Stimulated activated CD4-positive, alpha-beta T cell treated with anti-CD3 and anti-CD28 coated beads, Interleukin-12 subunit alpha, Interleukin-12 subunit beta, amount 100 ng/mL, for 4 hours (primary cell): ENCODE results near the gene SERINC2.
"Not testable (repeated sequence)": the region's sequence is repeated elsewhere in the genome, so short reads cannot be mapped to it uniquely, and the experiment has no call there.

Experiments used
- DNase-seq: peaks from one replicate; pipeline ENCODE4 v3.0.0-alpha.2; 2020

The SERINC2 gene

DNA sequence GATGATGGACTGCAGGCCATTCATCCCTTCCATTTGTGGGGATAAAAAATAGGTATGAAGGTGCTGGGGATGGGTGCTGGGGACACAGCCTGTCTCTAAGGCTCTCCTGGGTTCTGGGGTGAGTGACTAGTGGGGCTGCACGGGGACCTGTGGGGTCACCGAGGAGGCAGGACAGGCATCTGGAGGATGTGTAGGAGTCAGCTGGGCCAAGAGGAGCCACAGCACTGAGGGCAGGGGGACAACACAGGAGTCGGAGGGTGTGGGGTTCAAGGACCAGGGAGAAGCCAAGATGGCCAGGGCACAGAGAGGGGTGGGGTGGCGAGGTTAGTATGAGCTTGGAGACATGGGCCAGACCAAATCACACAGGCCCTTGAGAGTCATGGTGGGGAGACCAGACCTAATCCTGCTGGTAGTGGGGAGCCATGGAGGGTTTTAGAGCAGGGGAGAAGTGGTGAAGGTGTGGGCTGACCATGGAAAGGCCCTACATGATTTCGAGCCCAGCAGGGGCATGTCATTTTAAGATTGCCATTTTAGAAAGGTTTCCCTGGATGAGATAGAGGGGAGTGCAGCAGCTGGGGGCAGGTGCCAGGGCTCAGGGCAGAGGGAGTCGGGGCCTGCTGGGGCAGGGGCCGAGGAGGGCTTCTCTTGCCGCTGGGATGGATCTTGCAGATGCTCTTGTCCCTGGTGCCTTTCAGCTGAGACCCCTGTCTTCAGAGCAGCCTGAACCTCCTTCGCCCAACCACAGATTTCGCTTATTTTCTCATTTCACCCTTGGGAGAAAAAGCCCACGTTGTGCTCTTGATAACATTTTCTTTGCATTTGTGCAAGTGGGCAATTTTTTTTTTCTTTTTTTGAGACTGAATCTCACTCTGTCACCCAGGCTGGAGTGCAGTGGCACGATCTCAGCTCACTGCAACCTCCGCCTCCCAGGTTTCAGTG, 22.7 kb downstream of the SERINC2 start:
- DNase-seq = no peak

DNA sequence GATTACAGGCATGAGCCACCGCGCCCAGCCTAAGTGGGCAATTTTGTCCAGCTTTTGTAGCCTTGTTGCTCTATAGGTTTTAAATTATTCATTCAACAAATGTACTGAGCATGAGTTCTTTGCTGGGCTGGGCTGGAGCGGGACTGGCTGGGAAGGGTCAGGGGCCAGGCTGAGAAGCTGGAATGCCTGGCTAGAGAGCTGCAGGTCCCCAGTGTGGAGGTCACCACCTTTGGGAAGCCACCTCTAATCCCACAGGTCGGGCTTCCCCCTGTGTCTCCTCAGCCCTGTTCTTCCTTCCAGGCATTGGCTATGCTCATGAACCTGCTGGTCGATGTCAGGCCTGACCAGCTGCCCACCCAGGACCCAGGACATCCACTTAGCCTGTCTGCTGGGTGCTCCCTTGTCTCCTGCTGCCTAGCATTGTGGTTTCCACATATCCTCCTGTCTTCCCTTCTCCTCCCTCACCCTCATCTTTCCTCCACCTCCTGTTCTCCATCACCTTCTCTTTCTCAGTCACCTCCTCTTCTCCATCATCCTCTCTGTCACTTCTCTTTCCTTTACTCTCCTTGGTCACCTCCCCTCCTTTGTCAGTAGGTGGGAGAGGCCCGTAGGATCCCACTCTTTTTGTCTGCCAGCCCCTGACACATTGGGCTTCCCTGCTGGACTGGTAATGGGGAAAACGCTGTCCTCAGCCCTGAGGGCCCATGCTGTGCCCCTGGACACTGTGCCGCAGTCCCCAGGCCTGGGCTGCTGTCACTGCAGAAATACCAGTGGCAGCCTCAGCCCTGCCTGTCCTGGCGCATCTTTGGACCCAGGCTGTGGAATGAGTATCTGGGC, 23.8 kb downstream of the SERINC2 start:
- no peak for DNase-seq

DNA sequence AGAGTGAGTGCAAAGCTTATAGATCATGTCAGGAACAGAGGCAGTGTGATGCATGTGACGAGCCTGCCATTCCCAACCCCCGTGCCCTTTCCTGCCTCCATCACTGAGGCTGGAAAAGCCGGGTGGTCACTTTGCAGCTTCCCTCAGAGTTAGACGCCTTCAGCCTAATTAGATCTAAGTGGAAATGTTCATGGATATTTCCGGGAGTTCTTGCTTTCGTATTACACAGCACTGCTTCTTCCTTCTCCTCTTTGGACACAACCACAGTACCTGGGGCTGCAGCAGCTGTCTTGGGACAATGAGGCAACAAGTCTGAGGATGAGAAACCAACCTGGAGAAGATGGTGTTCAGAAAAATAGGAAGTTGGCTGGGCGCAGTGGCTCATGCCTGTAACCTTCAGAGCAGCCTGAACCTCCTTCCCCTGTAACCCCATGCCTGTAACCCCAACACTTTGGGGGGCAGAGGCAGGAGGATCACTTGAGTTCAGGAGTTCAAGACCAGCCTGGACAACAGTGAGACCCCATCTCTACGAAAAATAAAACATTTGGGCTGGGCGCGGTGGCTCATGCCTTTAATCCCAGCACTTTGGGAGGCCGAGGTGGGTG, 24.5 kb downstream of the SERINC2 start:
- DNase-seq = no peak

DNA sequence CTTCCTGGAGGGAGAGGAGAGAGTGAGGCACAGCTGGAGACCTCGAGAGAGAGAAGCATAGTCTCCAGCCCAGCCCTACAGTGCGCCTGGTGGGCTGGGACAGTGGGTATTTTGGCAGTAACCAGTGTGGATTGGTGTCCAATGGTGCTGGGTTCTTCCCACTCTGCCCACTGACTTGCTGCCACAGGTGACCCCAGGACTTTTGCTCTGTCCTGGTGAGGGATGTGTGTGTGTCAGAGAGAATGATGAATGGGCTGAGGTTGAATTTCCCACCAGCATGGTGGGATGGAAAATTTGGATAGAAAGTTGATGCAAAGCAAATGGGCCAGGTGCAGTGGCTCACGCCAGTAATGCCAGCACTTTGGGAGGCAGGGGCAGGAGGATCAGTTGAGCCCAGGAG, 26.3 kb downstream of the SERINC2 start:
- DNase-seq = no peak

DNA sequence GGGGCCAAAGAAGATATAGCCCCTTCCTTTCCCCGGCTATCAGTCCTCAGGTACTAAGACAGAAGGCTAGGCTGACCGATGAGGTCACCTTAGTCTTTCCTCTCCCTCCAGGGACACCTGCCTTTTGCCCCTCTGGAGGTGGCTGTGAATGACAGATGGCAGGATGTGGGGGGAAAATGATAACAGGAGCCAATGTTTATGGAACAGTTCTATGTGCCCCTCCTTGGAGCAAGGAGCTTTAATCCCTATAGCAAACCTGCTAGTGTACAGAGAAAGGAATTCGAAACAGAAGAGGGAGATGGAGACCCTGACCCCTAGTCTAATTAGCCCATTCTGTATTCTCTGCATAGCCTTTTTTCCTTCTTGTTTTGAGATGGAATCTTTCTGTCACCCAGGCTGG, 28.1 kb downstream of the SERINC2 start:
- DNase-seq = no peak

DNA sequence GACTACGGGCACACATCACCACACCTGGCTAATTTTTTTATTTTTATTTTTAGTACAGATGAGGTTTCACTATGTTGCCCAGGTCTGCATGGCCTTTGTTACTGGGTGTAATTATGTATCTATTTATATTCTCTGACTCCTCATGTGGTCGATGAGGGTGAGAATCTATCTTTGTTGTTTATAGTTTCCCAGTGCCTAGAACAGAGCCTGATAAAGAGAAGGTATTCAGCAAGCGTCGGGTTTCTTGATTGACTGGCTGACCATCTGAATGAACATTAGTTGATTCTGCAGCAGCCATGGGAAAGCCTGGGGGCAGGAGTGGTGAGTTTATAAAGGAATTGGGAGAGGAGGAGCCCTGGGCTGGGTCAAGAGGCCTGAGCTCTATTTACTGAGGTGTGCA, 28.5 kb downstream of the SERINC2 start:
- no peak for DNase-seq

DNA sequence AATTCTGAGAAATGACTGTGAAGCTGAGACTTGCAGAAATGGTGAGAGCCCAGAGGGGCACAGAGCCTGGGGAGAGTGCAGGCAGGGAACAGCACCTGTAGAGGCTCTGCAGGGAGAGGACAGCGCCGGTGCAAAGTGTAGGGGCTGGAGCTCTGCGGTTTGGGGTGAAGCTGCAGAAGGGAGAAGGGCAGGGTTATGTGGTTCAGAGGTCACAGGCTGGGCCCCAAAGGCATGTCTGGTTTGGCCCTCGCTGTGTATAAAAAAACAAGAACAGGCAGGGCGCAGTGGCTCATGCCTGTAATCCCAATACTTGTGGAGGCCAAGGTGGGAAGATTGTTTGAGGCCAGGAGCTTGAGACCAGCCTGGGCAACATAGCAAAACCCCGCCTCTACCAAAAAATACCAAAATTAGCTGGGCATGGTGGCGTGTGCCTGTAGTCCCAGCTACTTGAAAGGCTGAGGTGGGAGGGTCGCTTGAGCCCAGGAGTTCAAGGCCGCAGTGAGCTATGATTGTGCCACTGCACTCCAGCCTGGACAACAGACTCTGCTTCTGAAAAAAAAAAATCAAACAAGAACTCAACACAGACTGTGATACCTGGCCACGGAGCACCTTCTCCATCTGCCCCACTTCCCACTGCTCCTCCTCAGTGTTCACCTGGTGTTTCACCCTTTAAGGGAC, 29.1 kb downstream of the SERINC2 start:
- DNase-seq = no peak

DNA sequence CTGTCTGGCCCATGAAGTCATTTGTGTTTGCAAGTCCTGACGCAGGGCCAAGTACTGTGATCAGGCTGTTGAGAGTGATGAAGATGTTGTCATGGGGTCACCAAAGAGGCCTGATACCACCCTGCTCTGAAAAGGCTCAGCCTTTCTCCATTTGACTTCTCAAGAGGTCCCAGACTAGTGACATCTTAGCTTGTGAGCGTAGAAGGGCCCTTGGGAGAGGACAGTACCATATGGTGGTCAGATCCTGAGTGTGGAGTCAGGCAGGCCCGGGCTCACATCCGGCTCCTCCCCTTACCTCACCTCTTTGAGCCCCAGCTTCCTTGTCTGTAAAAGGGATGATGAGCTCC, 29.6 kb downstream of the SERINC2 start:
- DNase-seq = no peak

DNA sequence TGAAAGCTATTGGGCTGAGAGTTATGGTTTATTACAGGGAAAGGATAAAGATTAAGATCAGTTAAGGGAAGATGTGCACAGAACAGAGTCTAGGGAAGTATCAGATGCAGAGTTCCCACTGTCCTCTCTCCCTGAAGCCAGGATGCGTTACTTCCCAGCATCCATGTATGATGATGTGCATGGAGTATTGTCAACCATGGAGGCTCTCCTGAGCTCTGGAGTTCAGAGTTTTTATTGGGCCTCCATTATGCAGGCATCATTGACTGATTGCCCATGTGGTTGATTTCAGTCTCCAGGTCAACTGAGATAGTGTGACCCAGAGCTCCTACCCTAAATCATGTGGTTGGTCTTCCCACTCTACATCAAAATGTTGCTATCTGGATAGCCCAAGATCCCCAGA, 30.7 kb downstream of the SERINC2 start:
- DNase-seq = no peak

DNA sequence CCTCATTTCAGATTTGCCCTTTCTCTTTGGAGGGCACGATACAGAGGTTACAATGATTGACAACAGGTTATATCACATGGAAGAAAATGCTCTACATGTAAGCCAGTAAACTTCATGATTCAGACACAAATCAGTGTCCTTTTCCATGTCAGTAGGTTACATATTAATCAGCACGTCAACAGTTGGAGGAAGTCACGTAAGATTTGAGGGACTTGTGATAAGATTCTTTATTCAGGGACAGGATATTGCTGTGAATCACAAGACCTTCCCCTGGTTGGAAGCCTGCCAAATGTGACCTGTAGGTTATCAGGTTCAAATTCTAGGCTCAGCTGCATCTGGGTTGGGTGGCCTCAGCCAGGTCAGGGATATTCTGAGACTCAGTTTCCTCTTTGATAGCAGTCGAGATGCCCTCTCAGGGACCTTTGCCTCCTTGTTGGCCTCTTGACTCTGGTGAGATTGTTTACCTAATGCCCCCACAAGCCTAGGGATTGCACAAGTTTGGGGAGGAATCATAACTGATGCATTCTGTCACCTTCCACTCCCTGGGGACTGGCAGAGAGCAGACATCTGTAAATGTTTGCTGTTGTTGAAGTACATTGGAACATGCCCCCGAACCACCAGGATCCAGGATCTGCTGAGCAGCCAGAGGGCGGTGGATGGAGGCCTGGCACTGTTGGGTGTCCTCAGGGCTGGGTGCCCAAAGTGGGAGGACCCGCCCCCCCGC, 31.9 kb downstream of the SERINC2 start:
- DNase-seq = no peak

DNA sequence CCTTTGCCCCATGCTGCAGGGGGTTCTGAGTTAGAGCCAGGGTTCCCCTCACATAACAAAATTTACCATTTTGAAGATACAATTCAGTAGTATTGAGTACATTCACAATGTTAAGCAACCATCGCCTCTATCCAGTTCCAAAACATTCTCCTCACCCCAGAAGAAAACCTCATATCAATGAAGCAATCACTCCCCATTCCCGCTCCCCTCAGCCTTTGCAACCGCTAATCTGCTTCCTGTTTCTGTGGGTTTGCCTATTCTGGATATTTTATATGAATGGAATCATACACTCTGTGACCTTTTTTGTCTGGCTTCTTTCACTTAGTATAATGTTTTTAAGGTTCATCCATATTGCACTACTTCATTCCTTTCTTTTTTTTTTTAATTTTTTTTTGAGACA, 32.9 kb downstream of the SERINC2 start:
- no peak for DNase-seq

DNA sequence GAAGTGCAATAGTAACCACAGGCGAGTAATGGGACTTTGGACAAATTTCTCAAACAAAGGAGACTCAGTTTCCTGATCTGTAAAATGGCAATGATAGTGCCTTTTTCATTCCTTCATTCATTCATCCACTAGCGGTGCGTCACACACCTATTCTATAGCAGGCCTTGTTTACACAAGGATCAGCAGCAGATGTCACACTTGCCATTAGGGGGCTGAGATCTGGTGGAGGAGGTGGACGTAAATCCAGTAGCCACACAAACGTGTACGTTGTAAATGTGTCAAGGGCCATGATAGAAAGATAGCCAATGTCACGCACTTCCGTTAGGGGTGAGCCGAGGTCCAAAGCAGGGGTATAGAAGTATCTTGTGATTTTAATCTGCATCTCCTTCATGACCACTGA, 34.2 kb downstream of the SERINC2 start:
- DNase-seq = no peak

DNA sequence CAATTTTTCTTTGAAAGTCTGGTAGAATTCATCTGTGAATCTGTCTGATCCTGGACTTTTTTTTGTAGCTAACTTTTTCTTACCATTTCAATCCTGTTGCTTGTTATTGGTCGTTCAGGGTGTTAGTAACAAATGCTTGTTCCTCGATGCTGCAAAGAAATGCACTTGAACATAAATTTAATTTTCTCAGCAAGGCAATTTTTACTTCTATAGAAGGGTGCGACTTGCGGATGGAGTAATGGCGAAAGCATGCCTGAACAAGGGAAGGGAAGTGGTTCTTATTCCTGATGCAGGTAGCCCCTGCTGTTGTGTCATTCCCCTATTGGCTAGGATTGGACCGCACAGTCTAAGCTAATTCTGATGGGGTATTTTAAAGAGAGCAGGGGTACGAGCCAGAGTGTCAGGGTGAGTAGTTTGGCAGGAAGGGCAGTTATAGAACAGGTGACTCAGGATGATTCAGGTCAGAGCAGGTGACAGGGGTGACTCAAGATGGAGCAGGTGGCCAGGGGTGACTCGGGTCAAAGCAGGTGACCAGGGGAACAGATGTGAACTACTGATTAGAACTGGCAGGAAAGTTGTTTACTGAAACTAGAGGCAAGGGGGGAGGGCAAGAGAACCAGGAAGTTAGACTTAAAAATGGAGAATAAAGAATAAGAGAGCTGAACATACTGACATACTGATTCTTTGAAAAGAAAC, 40.5 kb downstream of the SERINC2 start:
- DNase-seq = no peak

DNA sequence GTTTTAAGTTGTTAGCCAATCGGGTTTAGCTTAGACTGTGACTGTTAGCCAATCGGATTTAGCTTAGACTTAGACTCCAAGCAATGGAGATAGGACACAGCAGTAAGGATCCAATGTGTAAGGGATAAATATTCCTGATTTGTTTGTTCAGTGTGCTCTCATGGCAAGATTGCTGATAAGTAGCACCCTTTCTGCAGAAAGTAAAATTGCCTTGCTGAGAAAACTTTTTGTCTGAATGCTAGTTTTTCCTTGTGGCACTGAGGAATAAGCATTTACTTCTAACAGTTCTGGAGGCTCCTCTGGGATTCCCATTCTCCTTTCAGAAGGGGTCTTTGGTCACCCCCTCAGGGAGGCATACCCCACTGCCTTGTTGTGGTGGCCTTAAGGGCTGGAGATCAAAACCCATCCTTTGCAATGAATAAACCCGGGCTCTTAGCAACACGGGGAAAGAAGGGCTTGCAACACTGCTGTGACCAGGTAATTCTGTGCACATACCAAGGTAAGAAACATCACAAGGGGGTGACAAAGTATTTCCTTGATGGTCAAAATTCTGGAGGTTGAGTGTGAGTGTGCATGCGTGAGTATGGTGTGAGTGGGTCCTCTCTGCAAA, 45.4 kb downstream of the SERINC2 start:
- DNase-seq = no peak

DNA sequence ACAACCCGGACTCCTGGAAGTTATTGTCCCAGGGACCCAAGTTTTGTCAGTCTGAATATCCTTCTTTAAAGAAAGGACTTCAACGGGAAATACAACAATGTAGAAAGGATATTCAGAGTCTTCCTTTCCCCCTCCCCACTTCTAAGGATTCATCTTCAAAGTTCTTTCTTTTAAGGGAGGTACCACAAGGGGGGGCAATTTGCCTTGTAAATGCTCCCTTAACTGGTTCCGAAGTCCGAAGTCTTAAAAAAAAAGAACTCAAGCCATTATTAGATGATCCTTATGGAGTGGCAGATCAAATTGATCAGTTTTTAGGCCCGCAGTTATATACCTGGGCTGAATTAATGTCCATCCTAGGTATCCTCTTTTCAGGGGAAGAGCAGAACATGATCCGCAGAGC, 47.0 kb downstream of the SERINC2 start:
- no peak for DNase-seq

DNA sequence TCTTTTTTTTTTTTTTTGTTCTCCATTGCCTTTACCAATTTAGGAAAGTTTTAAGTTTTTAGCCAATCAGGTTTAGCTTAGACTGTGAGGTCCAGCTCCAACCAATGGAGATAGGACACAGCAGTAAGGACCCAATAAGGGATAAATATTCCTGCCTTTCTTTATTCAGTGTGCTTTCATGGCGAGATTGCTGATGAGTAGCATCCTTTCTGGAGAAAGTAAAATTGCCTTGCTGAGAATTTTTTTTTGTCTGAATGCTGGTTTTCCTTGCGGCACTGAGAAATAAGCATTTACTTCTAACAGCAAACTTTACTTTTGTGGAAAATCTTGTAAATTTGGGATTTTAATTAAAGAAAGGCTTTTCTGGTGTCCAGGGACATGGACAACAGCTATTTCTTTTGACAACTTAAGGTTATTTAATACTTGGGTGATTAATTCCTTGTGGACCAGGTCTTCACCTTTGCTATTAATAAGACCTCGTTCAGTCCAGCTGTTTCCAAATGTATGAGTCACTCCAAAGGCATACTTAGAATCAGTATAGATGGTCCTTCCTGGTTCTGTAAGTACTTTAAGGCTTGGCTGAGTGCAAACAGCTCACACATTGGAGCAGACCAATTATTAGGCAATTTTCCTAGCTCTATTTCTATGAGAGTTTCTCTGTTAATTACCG, 54.1 kb downstream of the SERINC2 start:
- no peak for DNase-seq

DNA sequence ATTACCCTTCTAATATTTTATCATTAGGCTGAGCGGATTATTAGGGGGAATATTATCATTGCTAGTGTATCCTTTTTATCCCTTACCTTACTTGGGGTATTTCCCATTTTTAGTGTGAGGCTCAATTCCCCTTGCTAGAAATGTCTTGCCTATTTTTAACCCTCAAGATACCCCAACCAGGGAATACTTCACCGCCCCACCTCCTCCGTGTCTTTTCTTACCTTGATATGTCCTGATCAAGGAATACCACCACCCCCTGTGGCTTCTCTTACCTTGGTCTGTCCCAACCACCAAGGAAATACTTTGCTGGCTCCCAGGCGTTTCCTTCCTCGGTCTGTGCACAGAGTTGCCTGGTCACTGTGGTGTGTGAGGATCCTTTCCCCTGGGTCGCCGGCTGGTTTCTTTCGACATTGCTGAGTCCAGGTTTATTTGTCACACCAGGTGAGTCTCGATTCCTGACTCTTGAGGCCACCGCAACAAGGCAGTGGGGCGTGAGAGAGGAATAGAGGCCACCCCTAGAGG, 57.8 kb downstream of the SERINC2 start:
- no peak for DNase-seq

DNA sequence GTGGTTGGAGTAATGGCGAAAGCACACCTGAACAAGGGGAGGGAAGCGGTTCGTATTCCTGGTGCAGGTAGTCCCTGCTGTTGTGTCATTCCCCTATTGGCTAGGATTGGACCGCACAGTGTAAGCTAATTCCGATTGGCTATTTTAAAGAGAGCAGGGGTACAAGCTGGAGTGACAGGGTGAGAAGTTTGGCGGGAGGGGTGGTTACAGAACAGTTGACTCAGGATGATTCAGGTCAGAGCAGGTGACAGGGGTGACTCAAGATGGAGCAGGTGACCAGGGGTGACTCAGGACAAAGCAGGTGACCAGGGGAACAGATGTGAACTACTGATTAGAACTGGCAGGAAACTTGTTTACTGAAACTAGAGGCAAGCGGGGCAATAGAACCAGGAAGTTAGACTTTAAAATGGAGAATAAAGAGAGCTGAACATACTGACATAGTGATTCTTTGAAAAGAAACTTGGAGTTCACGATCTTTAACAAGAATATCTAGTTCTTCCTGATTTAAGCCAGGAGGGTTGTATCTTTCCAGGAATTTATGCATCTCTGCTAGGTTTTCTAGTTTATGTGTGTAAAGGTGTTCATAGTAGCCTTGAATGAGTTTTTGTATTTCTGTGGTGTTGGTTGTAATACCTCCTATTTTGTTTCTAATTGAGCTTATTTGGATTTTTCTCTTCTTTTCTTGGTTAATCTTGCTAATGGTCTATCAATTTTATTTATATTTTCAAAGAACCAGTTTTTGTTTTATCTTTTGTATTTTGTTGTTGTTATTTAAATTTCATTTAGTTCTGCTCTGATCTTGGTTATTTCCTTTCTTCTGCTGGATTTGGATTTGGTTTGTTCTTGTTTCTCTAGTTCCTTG, 58.7 kb downstream of the SERINC2 start:
- DNase-seq = not testable (repeated sequence)

DNA sequence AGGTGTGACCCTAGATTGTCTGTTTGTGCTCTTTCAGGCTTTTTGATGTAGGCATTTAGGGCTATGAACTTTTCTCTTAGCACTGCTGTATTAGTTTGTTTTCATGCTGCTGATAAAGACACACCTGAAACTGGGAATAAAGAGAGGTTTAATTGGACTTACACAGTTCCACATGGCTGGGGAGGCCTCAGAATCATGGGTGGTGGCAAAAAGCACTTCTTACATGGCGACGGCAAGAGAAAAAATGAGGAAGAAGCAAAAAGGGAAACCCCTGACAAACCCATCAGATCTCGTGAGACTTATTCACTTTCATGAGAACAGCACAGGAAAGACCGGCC, 59.3 kb downstream of the SERINC2 start:
- DNase-seq = not testable (repeated sequence)

DNA sequence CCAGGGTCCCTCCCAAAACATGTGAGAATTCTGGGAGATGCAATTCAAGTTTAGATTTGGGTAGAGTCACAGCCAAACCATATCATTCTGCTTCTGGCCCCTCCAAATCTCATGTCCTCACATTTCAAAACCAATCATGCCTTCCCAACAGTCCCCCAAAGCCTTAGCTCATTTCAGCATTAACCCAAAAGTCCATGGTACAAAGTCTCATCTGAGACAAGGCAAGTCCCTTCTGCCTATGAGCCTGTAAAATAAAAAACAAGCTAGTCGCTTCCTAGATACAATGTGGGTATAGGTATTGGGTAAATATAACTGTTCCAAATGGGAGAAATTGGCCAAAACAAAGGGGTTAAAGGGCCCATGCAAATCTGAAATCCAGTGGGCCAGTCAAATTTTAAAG, 59.7 kb downstream of the SERINC2 start:
- not testable (repeated sequence) for DNase-seq
